Activated gamma-delta T cell (primary cell): ENCODE data around the gene SPTBN2.

Experiments used
- DNase-seq: peaks from one replicate; lab custom pipeline; 2025; lab: John Stamatoyannopoulos, UW

Gene SPTBN2

GRCh38 chr11:66638177-66639065 is 90.6 kb downstream of the SPTBN2 start, which contains the start of gene RBM4:
TSS of gene RBM4 (plus strand) at chr11:66638703. CDS start at chr11:66639712, 1,009 bp downstream.
- DNase-seq = peak; percentile 76

DNA sequence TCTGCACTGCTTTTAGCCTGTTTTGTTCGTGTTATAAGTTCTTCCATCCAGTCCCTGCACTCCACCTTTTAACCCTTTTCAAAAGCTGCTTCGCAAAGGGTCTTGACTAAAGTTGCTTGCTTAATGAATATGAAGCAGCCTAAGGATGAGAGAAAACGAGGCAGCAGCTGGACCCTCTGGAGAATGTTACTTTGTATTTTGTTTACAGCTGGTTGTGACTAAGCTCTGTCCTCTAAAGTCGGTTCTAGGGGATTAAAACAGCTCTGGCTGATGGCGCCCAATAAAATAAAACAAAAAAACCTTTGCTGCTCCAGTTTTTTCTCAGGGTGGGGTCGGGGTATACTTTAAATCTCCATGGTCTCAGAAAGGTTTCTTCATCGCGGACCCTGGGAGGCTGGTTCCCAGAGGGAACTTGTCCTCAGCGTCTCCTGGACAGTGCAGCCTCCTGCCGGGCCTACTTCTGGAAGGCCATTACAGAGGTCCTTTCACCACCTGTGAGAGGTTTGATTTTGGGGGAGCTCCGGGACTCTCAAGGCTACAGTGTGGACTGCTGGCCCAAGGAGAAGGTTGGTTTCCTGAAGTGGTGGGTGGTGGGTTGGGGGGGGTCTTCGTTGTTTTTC is 91.3 kb downstream of the SPTBN2 start:
- DNase-seq = no peak

- DNase-seq = no peak
These were observed 92.6 kb downstream of the SPTBN2 start for GRCh38 chr11:66636411-66636810.
